IMR-90 (cell line): ENCODE results near the gene WNT11. TPM values are rescaled to one million over a fixed set of nuclear protein-coding genes. Genes with fewer than 3 reads are reported as not detected.

Source experiments
- ATAC-seq: fragments of 200-7000 bp; cut with Tn5 transposase; 2 replicates; pipeline ENCODE4 v1.9.1; 2020; ENCODE audit warnings: low read depth, mild to moderate bottlenecking, moderate library complexity
- BruUV-seq: library from RNA; stranded (reverse); fragments of 400-500 nt; replicated peaks from 2 replicates; lab custom pipeline; 2021; lab: Mats Ljungman, UMichigan
- CTCF ChIA-PET: fragments of 300-600 bp; formaldehyde crosslinking; extraction: SDS; loops from one replicate; lab custom pipeline; 2021; ENCODE audit warnings: antibody characterized with exemption; lab: Yijun Ruan, JAX
- POLR2A ChIA-PET: fragments of 300-600 bp; sonication (Branson Sonifier 250); formaldehyde crosslinking; loops from one replicate; lab custom pipeline; 2022; ENCODE audit warnings: antibody characterized with exemption; ENCODE audit not compliant: unreplicated experiment; lab: Charles Lee
- DNase-seq: peaks from one replicate; pipeline ENCODE4 v3.0.0; 2013
- H2AFZ ChIP-seq: replicated peaks from 2 replicates; pipeline ENCODE3; 2013; ENCODE audit warnings: low read length, mild to moderate bottlenecking; ENCODE audit not compliant: poor library complexity
- H2AK5ac ChIP-seq: 2 replicates; pipeline ENCODE4 v1.6.1; 2013; ENCODE audit warnings: low read depth, low read length, inconsistent platforms
- H2AK9ac ChIP-seq: replicated peaks from 2 replicates; pipeline ENCODE3; 2013; ENCODE audit warnings: mild to moderate bottlenecking, low read depth, low read length, moderate library complexity; ENCODE audit not compliant: poor library complexity
- H2BK120ac ChIP-seq: 2 replicates; pipeline ENCODE4 v1.6.1; 2013; ENCODE audit warnings: low read depth, low read length, inconsistent platforms
- H2BK15ac ChIP-seq: 3 replicates; pipeline ENCODE4 v1.6.1; 2013; ENCODE audit warnings: low read depth, low read length, inconsistent platforms
- H2BK20ac ChIP-seq: 2 replicates; pipeline ENCODE4 v1.6.1; 2013; ENCODE audit warnings: low read depth, mild to moderate bottlenecking, inconsistent platforms, low read length, moderate library complexity
- H2BK5ac ChIP-seq: 2 replicates; pipeline ENCODE4 v1.6.1; 2013; ENCODE audit warnings: mild to moderate bottlenecking, low read depth, low read length, inconsistent platforms; ENCODE audit not compliant: poor library complexity, severe bottlenecking
- H3K14ac ChIP-seq: replicated peaks from 2 replicates; pipeline ENCODE4 v1.6.1; 2013; ENCODE audit warnings: low read depth, low read length, inconsistent platforms
- H3K18ac ChIP-seq: 2 replicates; pipeline ENCODE4 v1.6.1; 2013; ENCODE audit warnings: low read depth, low read length, control low read depth
- H3K23ac ChIP-seq: 2 replicates; pipeline ENCODE4 v1.6.1; 2013; ENCODE audit warnings: low read depth, low read length, inconsistent platforms
- H3K27ac ChIP-seq: 2 replicates; pipeline ENCODE4 v1.5.1; 2013; ENCODE audit warnings: mild to moderate bottlenecking, control low read depth, low read length; ENCODE audit not compliant: insufficient read depth
- H3K27me3 ChIP-seq: 2 replicates; pipeline ENCODE4 v1.6.1; 2013; ENCODE audit warnings: low read length; ENCODE audit not compliant: control insufficient read depth, insufficient read depth
- H3K36me3 ChIP-seq: 2 replicates; pipeline ENCODE4 v1.6.1; 2013; ENCODE audit warnings: low read length, mixed read lengths; ENCODE audit not compliant: control insufficient read depth, insufficient read depth
- H3K4ac ChIP-seq: 2 replicates; pipeline ENCODE4 v1.6.1; 2013; ENCODE audit warnings: low read depth, low read length, inconsistent platforms
- H3K4me1 ChIP-seq: 2 replicates; pipeline ENCODE4 v1.6.1; 2013; ENCODE audit warnings: low read length, mixed read lengths; ENCODE audit not compliant: control insufficient read depth, insufficient read depth
- H3K4me2 ChIP-seq: 2 replicates; pipeline ENCODE4 v1.6.1; 2013; ENCODE audit warnings: low read depth, mild to moderate bottlenecking, control low read depth, low read length, moderate library complexity
- H3K4me3 ChIP-seq: 2 replicates; pipeline ENCODE4 v1.5.1; 2013; ENCODE audit warnings: low read depth, mild to moderate bottlenecking, control low read depth, low read length, moderate library complexity; ENCODE audit not compliant: insufficient read depth
- H3K56ac ChIP-seq: 2 replicates; pipeline ENCODE4 v1.6.1; 2013; ENCODE audit warnings: low read length, inconsistent platforms; ENCODE audit not compliant: insufficient read depth; ENCODE audit errors: extremely low read depth
- H3K79me1 ChIP-seq, 2 experiments: 2 replicates each; pipeline ENCODE4 v1.6.1; 2013; ENCODE audit warnings: low read length in 2 of 2, inconsistent platforms in 1 of 2, low read depth in 1 of 2
- H3K9ac ChIP-seq: 2 replicates; pipeline ENCODE4 v1.6.1; 2013; ENCODE audit warnings: low read depth, low read length, control low read depth
- H3K9me1 ChIP-seq: 2 replicates; pipeline ENCODE4 v1.6.1; 2013; ENCODE audit warnings: low read length, inconsistent platforms; ENCODE audit not compliant: insufficient read depth
- H3K9me3 ChIP-seq: 2 replicates; pipeline ENCODE4 v1.6.1; 2013; ENCODE audit warnings: low read length; ENCODE audit not compliant: control insufficient read depth, insufficient read depth
- H4K20me1 ChIP-seq: 2 replicates; pipeline ENCODE4 v1.6.1; 2013; ENCODE audit warnings: low read length, inconsistent platforms; ENCODE audit not compliant: insufficient read depth
- H4K5ac ChIP-seq: 2 replicates; pipeline ENCODE4 v1.6.1; 2013; ENCODE audit warnings: mild to moderate bottlenecking, low read depth, low read length, control low read depth
- H4K8ac ChIP-seq, 2 experiments: 2 replicates each; pipeline ENCODE4 v1.6.1; 2013; ENCODE audit warnings: low read depth in 2 of 2, low read length in 2 of 2, control low read depth in 1 of 2, inconsistent platforms in 1 of 2
- H4K91ac ChIP-seq: 2 replicates; pipeline ENCODE4 v1.6.1; 2013; ENCODE audit warnings: low read depth, low read length, inconsistent platforms; ENCODE audit not compliant: insufficient read depth
- BHLHE40 ChIP-seq: fragments of 150-350 bp; IDR thresholded peaks from 2 replicates; pipeline ENCODE4 v1.6.1; 2016; ENCODE audit warnings: mild to moderate bottlenecking, low read depth, low read length
- CHD1 ChIP-seq: IDR thresholded peaks from 2 replicates; pipeline ENCODE4 v1.6.1; 2012; ENCODE audit warnings: low read depth, low read length, improper control_type of control experiment
- MXI1 ChIP-seq: IDR thresholded peaks from 2 replicates; pipeline ENCODE4 v1.6.1; 2012; ENCODE audit warnings: low read depth, mild to moderate bottlenecking, low read length, moderate library complexity, borderline replicate concordance
- NFE2L2 ChIP-seq: fragments of 150-350 bp; IDR thresholded peaks from 2 replicates; pipeline ENCODE4 v1.6.1; 2016; ENCODE audit warnings: low read depth, mild to moderate bottlenecking, low read length
- POLR2A ChIP-seq: IDR thresholded peaks from 2 replicates; pipeline ENCODE4 v1.6.1; 2012; ENCODE audit warnings: mild to moderate bottlenecking, low read depth, low read length
- RAD21 ChIP-seq: IDR thresholded peaks from 2 replicates; pipeline ENCODE4 v1.6.1; 2012; ENCODE audit warnings: low read length, improper control_type of control experiment
- RCOR1 ChIP-seq: IDR thresholded peaks from 2 replicates; pipeline ENCODE4 v1.6.1; 2012; ENCODE audit warnings: mild to moderate bottlenecking, low read length, improper control_type of control experiment; ENCODE audit not compliant: insufficient replicate concordance
- RFX5 ChIP-seq: IDR thresholded peaks from 2 replicates; pipeline ENCODE4 v1.8.0; 2012; ENCODE audit warnings: low read depth, mild to moderate bottlenecking, low read length, moderate library complexity
- SMC3 ChIP-seq: fragments of 150-350 bp; IDR thresholded peaks from 2 replicates; pipeline ENCODE4 v1.6.1; 2016; ENCODE audit warnings: low read depth, mild to moderate bottlenecking, antibody characterized with exemption, low read length, moderate library complexity
- WGBS, 2 experiments: methylation state at CpG; one replicate each; pipeline versions ENCODE4 v1.1.5 to v1.1.7; 2013; ENCODE audit warnings: missing lambda C conversion rate in 2 of 2; ENCODE audit not compliant: insufficient read length in 1 of 2; ENCODE audit errors: extremely low coverage in 2 of 2; 5-methylcytosine and 5-hydroxymethylcytosine counted together
- dilution Hi-C: fragments of 300-500 bp; cut with HindIII; formaldehyde crosslinking; loops from one replicate; pipeline ENCODE4 v1.14.3; 2018; ENCODE audit warnings: low sequenced_read_pairs; ENCODE audit not compliant: unreplicated experiment
- in situ Hi-C: fragments of 300-500 bp; cut with MboI; formaldehyde crosslinking; loops from 3 replicates; pipeline ENCODE4 v1.14.3; 2019; ENCODE audit warnings: low sequenced_read_pairs, inconsistent platforms, mixed read lengths
- intact Hi-C: fragments of 100-400 bp; cut with micrococcal nuclease; formaldehyde crosslinking; loops from 2 replicates; pipeline ENCODE4 v1.10.0; 2022
- polyA plus RNA-seq, 3 experiments: library from polyadenylated mRNA; depleted of rRNA; stranded (reverse); fragments of >200 nt; gene quantifications; 2 replicates each; pipeline ENCODE4 v1.2.3, GENCODE V29; 2012; ENCODE audit warnings: low replicate concordance in 1 of 3
- total RNA-seq: library from RNA; depleted of rRNA; stranded (reverse); fragments of >200 nt; gene quantifications from 2 replicates; pipeline ENCODE4 v1.2.3, GENCODE V29; 2012

Gene WNT11
- total and polyA plus RNA-seq, 2 of the 4 experiments (the other 2 are of a cell fraction): 0.10 TPM; not detected in 1

GRCh38 chr11:76203131-76203925 lies 3.0 kb downstream of the WNT11 start:
- Histone ChIP-seq H3K56ac (no peak overlapping the region), H3K4ac (no peak overlapping the region), H3K27me3 (peaks cover 75% of the 10 kb centered on the region), H3K4me2 (no peak overlapping the region), H3K36me3 (no peaks in the 10 kb centered on the region), H4K5ac (no peak overlapping the region), H4K8ac (no peak overlapping the region), H2BK120ac (no peak overlapping the region), H3K18ac (no peak overlapping the region), H3K9ac (no peak overlapping the region), H2BK15ac (no peak overlapping the region), H2AK5ac (no peak overlapping the region), H4K91ac (no peak overlapping the region), H2AK9ac (no peak overlapping the region), H4K20me1 (peaks cover 4% of the 10 kb centered on the region; the same call in 1 of the 2 replicates), H3K9me3 (no peaks in the 10 kb centered on the region), H2BK5ac (no peak overlapping the region), H3K4me1 (no peaks in the 10 kb centered on the region; the same call in 1 of the 2 replicates), H2BK20ac (no peak overlapping the region), H3K9me1 (no peaks in the 10 kb centered on the region), H2AFZ (no peak overlapping the region), H3K23ac (no peak overlapping the region), H3K14ac (no peak overlapping the region), H3K4me3 (no peak overlapping the region), H3K27ac (no peak overlapping the region), H3K79me1 (no peaks in the 10 kb centered on the region)
- dilution Hi-C loops: no loop called here
- TF ChIP-seq BHLHE40: no peak
- TF ChIP-seq NFE2L2: no peak
- TF ChIP-seq POLR2A: no peak
- TF ChIP-seq RAD21: no peak
- TF ChIP-seq CHD1: no peak
- no peak for TF ChIP-seq RCOR1
- no peak for TF ChIP-seq RFX5
- TF ChIP-seq SMC3: no peak
- TF ChIP-seq MXI1: no peak
- BruUV-seq: no TSS peak
- no CpG with 5 or more reads among the region's 13 CpGs for WGBS, 2 experiments
- ATAC-seq (no peak), DNase-seq (no peak)
- ChIA-PET CTCF (no interaction called here), POLR2A (no interaction called here)
- in situ Hi-C loops: no loop called here
- intact Hi-C loops: loop anchor here (10.0 kb wide), 1 partner anchor 481 kb away; no protein-coding TSS in a partner anchor
